Left colon (tissue), 2 donors: Measurements from ENCODE around the gene ANP32E. TPM values are rescaled to one million over a fixed set of nuclear protein-coding genes. Genes with fewer than 3 reads are reported as not detected.
A peak's percentile ranks its signal among the peaks of the same experiment; 100 is the strongest.

ENCODE experiments used
- ATAC-seq: fragments of 200-7000 bp; cut with Tn5 transposase; one replicate; pipeline ENCODE4 v1.9.1; 2020; ENCODE audit warnings: mild to moderate bottlenecking, moderate library complexity
- DNase-seq, 2 donors: peaks; one replicate each; pipeline ENCODE4 v3.0.0-alpha.2; 2020
- intact Hi-C, 2 donors: fragments of 100-400 bp; cut with DNase I in 1 of 2; cut with micrococcal nuclease in 1 of 2; formaldehyde crosslinking; loops; one replicate each; pipeline versions ENCODE4 v1.11.2 to v1.14.0; 2022; cut with DNase I, micrococcal nuclease
- total RNA-seq, 2 donors: library from RNA; stranded (reverse); fragmentation: NEBNext Ultra II Directional; extraction: Animal tissue kit (Norgen Biotek cat#: 25700); gene quantifications; one replicate each; pipeline ENCODE4 v1.2.1, GENCODE V29; 2021
- donor health status: DM: no; HTN: no; CAD: no.
- donor health status: DM: yes; HTN: yes; CAD: no.

Gene ANP32E
- total RNA-seq, 2 donors from 2014 or later = 10.5 to 13.6 TPM

DNA sequence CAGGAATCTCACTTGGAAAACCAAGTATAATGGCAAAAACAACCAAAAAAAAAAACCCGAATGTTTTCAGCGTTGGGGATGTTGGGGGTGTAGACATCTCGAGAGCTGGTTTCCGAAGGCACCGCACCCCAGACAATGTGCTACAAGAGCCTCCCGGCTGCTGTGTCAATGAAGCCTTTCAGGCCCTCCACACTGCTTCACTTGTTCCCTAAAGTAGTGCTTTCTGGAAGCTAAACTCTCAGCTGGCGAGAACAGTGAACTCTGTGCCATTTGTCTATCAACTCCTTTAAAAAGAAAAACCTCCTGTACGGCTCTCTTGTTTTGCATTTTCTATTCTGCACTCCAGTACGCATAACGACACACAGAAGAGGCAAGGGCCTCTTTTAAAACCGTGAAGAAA lies 53.7 kb downstream of the ANP32E start:
- ATAC-seq = no peak
- intact Hi-C loops = no loop called here
- DNase-seq = no peak

DNA sequence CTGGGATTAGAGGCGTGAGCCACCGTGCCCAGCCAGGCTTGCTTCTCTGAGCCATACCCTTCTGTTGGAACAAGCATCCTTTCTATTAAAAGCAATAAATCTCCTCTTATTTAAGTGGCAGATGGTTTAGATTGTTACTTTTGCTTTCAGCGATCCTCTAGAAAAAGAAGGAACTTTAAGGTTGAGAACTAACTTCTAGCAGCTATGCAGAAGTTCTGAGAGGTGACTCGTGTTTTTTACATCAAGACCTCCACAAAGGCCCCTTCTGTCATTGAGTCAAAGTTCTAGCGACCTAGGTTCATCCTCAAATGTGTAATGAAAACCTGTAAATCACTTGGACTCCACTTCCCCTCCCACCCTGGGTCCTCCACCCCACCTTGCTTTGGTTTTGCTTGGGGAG lies 55.4 kb downstream of the ANP32E start:
- ATAC-seq = no peak
- no peak for DNase-seq
- intact Hi-C loops = no loop called here

DNA sequence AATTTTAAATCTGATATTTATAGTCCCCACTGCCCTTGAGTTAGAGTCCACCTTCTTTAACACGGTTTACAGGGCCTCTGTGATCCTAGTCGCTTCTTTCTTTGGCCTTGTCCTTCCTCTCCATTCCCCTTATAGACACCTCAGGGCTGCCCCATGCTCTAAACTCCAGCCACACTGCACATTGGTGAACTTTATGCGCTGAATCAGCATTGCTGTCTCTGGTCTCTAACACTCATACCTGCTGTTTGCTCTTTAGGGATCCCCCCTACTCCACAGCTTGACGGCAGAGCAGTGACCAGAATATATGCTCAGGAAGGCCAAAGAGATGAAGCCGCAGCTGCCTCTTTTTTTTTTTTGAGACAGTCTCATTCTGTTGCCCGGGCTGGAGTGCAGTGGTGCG lies 56.0 kb downstream of the ANP32E start:
- DNase-seq (no peak), ATAC-seq (no peak)
- intact Hi-C loops = loop anchor here in 1 of 2 donors (5.0 kb wide), 1 partner anchor 218 kb away; no protein-coding TSS in a partner anchor

DNA sequence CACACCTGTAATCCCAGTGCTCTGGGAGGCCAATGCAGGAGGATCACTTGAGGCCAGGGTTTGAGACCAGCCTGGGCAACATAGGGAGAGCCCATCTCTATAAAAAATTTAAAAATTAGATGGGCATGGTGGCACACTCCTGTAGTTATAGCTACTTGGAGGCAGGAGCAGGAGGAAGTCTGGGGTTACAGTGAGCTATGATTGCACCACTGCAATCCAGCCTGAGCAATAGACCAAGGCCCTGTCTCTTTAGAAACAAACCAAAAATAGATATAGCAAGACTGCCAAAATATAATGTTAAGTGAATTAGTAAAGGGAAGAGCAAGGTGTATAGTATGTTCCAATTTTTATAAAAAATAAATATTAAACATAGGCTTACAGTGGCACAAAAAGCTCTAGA lies 57.4 kb downstream of the ANP32E start:
- ATAC-seq (no peak), DNase-seq (no peak)
- intact Hi-C loops = loop anchor here in 1 of 2 donors (5.0 kb wide), 1 partner anchor 216 kb away; no protein-coding TSS in a partner anchor

DNA sequence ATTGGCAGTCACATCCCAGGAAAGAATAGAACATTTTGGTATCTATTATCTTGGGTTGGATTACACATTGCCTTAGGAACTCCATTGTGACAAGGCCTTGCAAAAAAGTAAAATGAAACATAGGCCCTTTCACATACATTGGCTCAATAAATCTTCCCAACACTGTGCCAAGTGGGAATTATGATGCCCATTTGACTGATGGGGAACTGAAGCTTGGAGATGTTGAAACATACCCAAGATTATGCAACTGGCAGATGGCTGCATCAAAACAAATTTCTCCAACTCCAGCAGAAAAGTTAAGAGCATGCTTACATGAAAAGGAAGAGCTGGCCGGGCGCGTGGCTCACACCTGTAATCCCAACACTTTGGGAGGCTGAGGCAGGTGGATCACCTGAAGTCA lies 59.3 kb downstream of the ANP32E start:
- no peak for DNase-seq
- ATAC-seq = no peak
- intact Hi-C loops = loop anchor here in 1 of 2 donors (5.0 kb wide), 1 partner anchor 214 kb away; no protein-coding TSS in a partner anchor

DNA sequence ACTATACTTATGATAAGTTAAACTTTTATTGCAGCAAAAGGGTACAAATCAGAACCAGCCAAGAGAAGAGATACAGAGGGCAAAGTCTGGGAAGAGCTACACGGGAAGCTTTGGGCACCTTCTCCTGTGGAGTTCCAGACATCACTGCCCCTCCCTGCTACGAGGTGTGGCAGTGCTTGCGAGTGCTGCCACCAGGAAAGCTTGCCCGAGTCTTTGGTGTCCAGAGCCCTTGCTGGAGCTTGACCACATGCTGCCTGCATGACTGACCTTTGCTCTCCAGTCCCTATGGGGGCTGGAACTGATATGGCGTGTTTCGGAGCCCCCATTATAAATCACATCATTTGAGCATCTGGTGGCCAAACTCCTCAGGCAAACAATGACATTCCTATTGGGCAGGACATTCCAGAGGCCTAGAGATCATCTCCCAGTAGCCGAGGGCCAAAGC lies 62.7 kb downstream of the ANP32E start:
- DNase-seq (peak in 1 of 2 donors; percentile 47), ATAC-seq (peak; percentile 97)
- intact Hi-C loops = no loop called here

DNA sequence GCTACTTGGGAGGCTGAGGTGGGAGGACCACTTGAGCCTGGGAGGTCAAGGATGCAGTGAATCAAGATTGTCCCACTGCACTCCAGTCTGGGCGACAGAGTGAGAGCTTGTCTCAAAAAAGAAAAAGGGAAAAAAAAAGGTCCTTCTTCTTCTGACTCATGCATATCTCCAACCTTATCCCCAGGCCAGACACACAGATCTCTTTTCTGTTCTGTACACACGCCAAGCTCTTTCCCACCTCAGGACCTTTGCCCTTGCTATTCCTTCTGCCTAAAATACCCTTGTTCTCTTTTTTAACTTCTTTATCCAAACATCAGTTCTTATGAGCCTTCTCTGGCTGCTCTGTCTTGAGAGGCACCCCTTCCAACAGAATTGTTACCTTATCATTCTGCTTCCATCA lies 64.1 kb downstream of the ANP32E start:
- intact Hi-C loops = no loop called here
- no peak for ATAC-seq
- no peak for DNase-seq

DNA sequence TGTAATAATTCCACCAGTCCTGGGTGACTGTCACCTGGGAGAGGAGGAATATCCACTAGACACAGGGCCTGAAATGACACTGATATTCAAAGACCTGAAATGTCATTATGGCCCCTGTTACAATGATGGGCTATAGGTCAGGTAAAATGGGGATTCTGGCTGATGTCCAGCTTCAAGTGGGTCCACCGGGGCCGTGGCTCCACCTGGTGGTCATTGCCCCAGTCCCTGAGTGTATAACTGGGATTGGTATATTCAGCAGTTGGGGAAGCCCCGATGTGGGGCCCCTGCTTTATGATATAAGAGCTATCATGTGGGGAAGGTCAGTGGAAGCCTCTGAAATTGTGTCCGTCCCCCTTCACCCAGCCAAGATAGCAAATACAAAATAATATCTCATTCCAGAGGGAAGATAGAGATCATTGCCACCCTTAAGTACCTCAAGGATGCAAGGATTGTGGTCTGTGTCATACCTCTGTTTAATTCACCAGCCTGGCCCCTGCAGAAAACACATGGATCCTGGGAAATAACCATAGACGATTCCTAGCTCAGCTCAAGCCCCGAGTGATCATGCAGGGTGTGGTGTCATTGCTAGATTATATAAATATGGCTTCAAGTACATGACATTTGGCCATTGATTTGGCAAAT lies 66.8 kb downstream of the ANP32E start:
- ATAC-seq (peak; percentile 47), DNase-seq (peak; percentile 56 to 76)
- intact Hi-C loops = loop anchor here in 1 of 2 donors (5.0 to 10.0 kb wide), 3 partner anchors 97 to 274 kb away; partner anchors contain the start of gene BOLA1

Other genes with a start within 250 kb of the ANP32E start
- 10 to 100 TPM; 35.3 to 53.6 TPM for gene OTUD7B, start 225.4 kb downstream of the ANP32E start, total RNA-seq
- 10 to 100 TPM; 27.3 to 32.0 TPM for gene VPS45, start 168.3 kb downstream of the ANP32E start, total RNA-seq
- 10 to 100 TPM in 1 of 2 donors, 1 to 10 TPM in 1; 4.8 to 43.0 TPM for gene PLEKHO1, start 86.2 kb downstream of the ANP32E start, total RNA-seq
- gene CA14, start 21.7 kb upstream of the ANP32E start, total RNA-seq = under 1 TPM; 0.28 to 0.34 TPM
- 100 to 1,000 TPM; 194 to 199 TPM for gene APH1A, start 32.9 kb upstream of the ANP32E start, total RNA-seq
- gene C1orf54, start 36.7 kb upstream of the ANP32E start, total RNA-seq = 10 to 100 TPM in 1 of 2 donors, 1 to 10 TPM in 1; 4.5 to 11.5 TPM
- 1 to 10 TPM in 1 of 2 donors, under 1 TPM in 1; 0.95 to 1.3 TPM for gene CIART, start 46.4 kb upstream of the ANP32E start, total RNA-seq
- 10 to 100 TPM; 36.2 to 44.3 TPM for gene MRPS21, start 57.7 kb upstream of the ANP32E start, total RNA-seq
- 10 to 100 TPM; 45.4 to 47.1 TPM for gene PRPF3, start 85.4 kb upstream of the ANP32E start, total RNA-seq
- 10 to 100 TPM; 25.4 to 28.1 TPM for gene RPRD2, start 128.0 kb upstream of the ANP32E start, total RNA-seq